NCI-H774 (cell line): ENCODE results near the gene ACTR3.

Experiments used
- DNase-seq: peaks from one replicate; lab custom pipeline; 2025; lab: John Stamatoyannopoulos, UW

The ACTR3 gene

DNA sequence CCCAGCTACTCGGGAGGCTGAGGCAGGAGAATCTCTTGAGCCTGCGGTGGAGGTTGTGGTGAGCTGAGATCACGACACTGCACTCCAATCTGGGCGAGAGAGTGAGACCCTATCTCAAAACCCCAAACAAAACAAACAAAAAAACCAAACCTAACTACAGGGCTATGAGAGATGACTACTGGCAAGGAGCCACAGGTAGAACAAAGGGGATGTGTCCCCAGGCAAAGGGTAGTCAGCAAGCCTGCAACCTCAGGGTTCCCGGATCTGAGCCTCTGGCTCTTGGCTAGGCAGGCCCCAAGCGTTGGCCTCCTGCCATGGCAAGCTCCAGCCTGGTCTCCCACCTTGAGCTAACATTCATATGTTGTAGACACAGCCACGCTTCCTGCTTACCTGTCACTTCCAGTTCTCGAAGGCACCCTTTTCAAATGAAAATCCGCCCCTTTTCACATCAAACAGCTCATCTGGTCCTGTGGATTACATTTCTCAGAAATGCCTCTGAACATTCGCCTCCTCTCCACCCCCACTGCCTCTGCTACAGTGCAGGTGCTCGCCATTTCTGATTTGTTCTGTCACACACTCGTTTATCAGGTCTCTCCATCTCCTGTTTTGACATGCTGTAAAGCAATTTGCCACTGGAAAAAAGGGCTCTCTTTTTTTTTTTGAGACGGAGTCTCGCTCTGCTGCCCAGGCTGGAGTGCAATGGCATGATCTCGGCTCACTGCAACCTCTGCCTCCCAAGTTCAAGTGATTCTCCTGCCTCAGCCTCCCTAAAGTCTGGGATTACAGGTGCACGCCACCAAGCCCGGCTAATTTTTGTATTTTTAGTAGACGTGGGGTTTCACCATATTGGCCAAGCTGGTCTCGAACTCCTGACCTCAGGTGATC is 13.1 kb upstream of the ACTR3 start:
- peak; percentile 58 for DNase-seq

DNA sequence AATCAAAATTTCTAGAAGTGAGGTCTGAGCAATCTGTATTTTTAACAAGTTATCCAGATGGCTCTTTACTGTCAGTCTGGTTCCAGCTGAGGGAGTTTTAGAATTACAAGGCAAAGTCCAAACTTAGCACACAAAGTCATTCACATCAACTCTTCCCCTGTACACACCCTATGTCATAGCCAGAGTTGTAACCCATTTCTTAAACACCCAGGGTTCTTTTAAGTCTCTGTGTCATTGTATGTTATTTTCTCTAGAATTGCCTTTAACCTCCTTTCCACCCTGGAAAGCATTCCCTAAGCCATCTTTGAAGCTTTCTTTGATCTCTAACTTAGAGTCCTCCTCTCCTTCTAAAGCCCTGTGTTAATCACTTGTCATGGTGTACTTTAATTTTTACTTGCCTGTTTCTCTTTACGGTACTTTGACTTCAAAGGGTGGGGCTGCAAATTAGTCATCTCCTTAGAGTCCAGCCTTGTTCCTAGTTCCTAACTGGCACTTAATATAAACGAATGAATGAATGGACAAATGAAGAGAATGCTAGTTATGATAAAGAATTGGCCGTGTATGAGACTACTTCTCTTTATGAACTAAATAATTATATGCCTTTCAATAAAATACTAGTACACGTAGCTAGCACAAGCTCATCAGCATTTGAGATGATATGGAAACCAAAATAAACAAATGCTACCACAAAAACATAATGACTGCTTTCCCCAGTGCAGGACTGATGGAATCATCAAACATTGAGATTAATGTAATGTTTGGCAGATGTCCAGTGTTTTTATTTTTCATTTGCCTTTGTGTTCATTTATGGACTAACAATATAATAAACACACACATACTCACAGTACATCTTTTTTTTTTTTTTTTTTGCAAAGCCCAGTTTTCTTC is 11.9 kb upstream of the ACTR3 start:
- DNase-seq = no peak

- DNase-seq = no peak
Measured at GRCh38 chr2:113878743-113879142, 11.1 kb upstream of the ACTR3 start.

GRCh38 chr2:113879457-113879856 is 10.4 kb upstream of the ACTR3 start:
- DNase-seq = no peak

DNA sequence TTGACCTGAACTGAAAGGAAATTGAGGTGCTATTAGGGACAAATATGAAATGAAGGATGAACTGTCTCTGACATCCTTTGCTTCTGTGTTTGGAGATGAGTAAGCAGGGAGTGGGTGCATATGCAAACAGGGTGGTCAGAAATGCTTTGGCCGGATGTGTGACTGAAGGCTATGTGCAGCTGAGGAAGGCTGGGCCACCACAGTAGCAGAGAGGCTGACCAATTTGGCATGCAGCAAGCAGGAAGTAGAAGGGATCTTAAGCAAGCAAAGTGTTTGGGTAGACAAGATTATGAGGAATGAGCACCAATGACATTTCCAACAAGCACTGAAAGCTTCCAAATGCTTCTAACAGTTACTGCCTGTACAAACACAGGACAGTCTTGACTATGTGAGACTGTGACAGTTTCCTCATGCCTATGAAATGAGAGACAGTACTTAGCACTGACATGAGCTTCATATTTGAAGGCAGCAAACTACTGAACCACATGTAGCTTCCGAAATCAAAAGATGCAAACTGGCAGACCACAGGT is 3.3 kb upstream of the ACTR3 start:
- no peak for DNase-seq

DNA sequence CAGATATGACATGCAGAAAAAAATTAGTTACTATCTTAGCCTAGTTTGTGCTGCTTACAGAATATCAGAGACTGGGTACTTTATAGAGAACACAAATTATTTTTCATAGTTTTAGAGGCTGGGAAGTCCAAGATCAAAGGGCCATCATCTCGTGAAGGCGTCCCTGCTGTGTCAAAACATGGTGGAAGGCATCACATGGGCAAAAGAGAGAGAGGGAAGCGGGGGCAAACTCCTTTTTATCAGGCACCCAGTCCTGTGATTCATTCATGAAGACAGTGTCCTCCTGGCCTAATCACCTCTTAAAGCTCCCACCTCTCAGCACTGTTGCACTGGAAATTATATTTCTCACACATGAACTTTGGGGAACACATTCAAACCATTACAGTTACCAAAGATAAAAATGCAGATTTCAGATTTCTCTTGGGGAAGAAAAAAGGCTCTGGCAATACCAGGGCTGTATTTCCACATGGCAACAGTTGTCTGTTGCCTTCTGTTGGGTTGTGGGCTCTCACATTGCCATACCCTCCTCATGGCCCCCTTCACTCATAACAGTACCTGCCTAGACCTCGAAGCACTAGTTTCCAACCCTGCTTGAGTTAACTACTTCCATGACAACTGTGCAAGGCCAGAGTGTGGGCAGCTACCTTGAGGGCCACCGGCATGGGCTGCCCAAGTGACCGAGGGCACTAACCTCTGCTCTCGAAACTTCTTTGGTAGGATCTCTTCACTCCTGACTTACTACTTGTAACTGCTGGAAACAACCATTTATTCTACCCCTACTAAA is 2.7 kb upstream of the ACTR3 start:
- no peak for DNase-seq

DNA sequence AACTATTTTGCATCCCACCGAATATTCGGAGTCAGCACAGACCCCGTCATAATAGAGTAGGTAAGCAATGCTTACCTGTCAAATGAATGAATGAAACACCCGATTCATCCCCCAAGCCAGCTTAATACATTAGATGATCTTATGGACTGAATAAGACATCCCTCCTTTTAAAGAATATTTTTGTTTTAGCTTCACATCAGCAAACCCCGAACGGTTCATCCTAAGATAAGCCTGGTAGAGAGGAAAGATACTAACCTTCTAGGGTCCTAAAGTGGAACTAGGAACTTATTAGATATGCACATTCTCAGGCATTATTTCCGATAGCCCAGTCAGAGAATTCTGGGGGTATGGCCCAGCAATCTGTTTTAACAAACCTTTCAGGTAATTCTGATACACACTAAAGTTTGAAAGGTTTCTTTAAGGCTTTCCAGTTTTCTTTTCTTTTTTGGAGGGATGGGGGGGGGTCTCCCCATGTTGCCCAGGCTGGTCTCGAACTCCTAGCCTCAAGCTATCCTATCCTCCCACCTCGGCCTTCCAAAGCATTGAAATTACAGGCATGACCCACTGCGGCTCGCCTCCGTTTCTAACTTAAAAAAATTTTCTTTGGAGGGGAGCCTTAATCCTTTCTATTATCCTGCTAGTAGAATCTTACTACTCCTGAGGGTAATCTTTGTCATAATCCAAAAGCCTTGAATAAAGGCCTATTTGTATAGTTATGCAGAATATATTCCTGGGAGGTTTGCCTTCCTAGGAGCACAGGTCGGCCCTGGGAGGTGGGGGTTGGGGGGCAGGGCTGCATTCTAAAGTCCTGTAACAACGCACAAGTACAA is 1.0 kb upstream of the ACTR3 start:
- no peak for DNase-seq

DNA sequence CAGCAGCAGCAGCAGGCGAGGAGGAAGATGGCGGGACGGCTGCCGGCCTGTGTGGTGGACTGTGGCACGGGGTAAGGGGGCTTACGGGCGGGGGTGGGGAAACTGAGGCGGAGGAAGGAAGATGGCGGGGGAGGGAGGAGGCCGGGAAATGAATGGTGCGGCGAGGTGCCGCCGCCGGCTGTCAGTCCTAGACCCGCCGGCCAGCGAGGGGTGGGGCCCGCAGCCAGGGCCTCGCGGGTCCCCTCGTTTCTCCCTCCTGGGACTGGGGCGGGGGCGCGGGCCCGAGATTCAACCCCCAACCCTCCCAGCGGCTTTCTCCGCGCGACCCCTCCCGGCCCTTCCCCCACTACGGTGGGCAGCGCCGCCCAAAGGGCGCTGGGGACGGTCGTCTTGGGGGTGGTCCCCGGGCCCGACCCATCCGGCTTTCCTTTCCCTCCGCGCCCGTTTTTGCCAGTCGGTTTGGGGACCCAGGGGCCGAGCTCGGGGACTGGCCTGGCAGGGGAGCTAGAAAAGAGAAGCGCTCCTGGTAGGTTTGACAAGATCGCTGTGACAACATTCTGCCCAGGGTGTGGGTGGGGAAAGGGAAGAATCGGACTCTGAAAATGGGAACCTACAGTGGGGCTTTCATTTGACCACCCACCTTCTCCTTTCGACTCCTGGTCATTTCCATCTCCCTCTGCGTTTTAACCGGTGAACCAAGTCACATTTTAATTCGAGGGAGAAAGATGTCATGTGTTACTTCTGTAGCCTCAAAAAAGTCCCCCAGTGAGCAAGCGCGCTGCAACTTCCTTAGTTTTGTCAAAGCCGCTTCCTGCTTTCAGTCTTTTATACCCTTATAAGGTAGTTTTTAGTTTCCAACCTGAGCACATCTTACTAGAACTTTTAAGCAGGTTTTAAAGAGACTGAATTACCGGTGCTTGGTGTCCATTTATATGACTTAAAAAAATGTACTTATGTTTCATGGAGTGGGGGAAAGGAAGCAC is 655 bp downstream of the ACTR3 start:
- DNase-seq = peak; percentile 12

- no peak for DNase-seq
Measured at GRCh38 chr2:113891265-113891959, 1.5 kb downstream of the ACTR3 start.

DNA sequence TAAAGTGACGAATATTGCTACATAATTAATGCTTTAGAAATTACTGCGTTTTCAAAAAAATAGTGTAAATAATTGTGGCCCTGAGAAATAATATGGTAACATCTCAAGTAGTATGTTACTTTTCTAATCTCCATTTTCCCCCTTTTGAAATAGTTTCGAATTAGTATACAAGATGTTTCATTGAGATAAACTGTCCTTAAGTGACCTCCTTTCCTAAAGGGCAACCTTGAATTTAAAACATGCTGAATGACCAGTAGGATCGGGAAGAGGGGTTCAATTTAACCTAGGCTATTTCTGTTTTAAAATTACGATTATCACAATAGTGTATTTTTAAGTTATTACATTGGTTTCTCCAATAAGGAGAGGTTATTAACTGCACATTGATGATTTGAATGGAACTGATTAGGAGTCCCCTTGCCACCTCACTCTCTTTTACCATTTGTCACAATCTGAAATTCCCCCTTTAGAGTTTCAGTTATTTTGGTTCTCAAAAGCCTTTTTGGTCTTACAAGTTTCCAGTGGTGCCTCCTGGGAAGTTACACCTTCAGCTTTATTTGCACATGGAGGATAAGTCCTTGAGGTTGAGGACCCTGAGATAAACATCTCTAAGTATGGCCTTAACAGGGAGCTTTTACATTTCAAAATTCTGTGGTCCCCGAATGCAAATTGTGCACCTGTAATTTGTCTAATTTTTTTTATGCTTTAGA is 2.3 kb downstream of the ACTR3 start:
- DNase-seq = no peak

GRCh38 chr2:113894156-113894743 is 4.4 kb downstream of the ACTR3 start:
- no peak for DNase-seq

- DNase-seq = no peak
Measured at GRCh38 chr2:113895301-113895700, 5.4 kb downstream of the ACTR3 start.

- no peak for DNase-seq
Measured at GRCh38 chr2:113895819-113896563, 6.1 kb downstream of the ACTR3 start.

GRCh38 chr2:113896791-113897190 is 6.9 kb downstream of the ACTR3 start:
- no peak for DNase-seq

GRCh38 chr2:113898081-113898480 is 8.2 kb downstream of the ACTR3 start:
- DNase-seq = no peak

DNA sequence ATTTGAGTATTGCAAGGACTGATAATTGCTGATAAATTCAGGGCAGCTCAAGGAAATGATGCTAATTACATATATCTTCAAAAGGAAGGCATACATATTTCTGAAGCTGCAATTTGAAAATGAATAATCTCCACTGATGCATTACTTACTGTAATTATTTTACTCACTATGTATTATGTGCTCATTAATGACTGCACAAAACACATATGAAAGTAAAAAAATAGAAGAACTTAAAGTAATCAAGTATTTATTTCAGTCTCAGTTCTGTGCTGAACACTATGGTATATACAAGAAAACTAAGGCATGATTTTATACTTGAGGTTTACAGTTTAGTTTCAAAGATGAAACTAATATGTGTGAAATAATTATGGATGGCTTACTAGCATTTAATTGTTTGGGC is 9.3 kb downstream of the ACTR3 start:
- DNase-seq = no peak

GRCh38 chr2:113901943-113902342 is 12.1 kb downstream of the ACTR3 start:
- DNase-seq = no peak
